8988T (cell line): ENCODE results near the gene SEMA3F.
A peak's percentile ranks its signal among the peaks of the same experiment; 100 is the strongest.
"Not testable (repeated sequence)": the region's sequence is repeated elsewhere in the genome, so short reads cannot be mapped to it uniquely, and the experiment has no call there.

Source experiments
- DNase-seq: peaks from one replicate; pipeline ENCODE4 v3.0.0; 2011

The SEMA3F gene

DNA sequence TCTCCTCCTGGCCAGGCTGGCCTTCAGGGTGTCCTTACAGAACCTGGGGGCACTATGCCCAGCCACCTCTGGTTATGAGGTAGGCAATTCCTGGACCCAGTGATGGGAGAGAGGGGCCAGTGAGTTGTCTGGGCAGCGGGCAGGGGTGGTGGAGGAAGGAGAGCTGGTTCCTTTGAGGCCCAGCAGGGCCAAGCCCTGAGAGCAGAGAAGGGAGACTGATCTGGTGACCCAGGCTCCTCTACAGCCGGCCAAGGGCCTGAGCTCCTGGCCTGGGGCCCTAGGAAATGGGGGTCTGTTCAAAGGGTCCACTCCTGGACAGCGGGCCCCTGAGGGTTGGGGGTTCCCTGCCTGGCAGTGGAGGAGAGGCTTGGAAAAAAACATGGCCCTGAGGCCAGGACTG lies 57.8 kb downstream of the SEMA3F start:
- DNase-seq, result no peak

DNA sequence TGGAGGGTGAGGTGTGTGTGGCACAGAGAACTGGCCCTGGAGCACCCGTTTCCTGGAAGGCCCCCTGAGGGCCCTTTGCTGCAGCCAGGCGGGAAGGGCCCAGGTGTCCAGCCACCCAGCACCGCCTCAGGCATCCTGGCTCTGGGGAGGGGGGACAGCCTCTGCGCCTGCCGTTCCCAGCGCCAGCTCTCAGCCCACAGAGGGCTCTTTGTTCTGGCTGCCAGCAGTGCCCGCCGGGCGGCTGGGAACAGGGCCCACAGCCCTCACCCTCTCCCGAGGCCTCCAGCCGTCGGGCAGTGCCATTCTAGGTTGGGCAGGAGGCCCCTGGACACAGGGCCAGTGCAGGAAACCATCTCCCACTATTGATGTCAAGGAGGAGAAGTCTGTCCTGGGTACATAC lies 58.2 kb downstream of the SEMA3F start:
- DNase-seq, result no peak

DNA sequence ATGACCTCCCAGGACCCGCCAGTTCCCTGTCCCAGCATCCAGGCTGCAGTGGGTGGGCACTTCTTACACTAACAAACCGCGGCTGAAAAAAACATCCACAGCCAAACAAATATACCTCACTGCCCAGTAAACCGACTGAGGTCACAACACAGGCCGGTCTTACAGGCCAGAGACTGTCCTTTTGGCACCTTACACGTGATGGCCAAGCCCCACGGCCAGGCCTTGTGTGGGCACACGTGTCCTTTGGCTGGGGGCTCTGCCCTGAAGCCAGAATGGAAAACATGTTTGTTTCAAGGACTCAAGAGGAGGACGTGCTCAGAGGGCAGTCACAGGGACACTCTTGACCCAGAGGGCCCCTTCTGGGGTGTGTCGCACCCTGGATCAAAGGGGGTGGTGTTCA lies 59.7 kb downstream of the SEMA3F start:
- DNase-seq, result no peak

DNA sequence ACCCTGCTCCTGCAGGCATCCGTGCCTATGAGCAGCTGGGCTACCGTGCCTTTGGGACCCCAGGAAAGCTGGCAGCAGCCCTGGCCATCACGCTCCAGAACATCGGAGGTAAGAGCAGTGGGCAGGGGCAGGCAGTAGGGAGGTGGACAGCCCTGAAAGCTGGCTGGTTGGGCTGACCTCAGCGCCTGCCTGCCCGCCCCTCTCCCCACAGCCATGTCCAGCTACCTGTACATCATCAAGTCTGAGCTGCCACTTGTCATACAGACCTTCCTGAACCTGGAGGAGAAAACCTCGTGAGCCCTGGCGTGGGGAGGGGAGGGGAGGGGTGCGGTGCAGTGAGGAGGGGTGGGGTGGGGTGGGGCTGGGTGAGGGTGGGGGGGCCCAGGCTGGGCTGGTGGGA lies 60.4 kb downstream of the SEMA3F start:
- no peak for DNase-seq

DNA sequence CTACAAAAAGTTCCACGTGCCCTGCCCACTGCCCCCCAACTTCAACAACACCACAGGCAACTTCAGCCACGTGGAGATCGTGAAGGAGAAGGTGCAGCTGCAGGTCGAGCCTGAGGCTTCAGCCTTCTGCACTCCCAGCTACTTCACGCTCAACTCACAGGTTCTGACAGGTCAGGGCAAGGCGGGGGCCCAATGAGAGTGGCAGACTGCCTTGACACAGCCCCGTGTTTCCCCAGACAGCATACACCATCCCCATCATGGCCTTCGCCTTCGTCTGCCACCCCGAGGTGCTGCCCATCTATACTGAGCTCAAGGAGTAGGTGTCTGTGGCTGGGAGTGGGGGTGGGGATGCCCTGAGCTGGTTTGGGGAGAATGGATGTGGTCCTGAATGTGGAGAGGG lies 62.6 kb downstream of the SEMA3F start:
- no peak for DNase-seq

DNA sequence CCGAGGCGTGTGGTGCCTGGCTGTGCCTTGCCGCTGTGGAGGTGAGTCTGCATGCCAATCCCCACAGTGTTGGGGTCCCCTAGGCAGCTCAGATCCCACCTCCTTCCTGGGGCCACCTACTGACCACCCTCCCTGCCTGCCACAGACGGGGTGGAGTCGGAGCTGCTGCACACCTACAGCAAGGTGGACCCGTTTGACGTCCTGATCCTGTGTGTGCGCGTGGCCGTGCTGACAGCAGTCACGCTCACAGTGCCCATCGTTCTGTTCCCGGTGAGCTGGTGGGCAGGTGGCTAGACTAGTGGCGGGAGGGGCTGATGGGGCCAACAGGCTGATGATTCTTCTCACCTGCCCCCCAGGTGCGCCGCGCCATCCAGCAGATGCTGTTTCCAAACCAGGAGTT lies 63.3 kb downstream of the SEMA3F start:
- DNase-seq, result no peak

DNA sequence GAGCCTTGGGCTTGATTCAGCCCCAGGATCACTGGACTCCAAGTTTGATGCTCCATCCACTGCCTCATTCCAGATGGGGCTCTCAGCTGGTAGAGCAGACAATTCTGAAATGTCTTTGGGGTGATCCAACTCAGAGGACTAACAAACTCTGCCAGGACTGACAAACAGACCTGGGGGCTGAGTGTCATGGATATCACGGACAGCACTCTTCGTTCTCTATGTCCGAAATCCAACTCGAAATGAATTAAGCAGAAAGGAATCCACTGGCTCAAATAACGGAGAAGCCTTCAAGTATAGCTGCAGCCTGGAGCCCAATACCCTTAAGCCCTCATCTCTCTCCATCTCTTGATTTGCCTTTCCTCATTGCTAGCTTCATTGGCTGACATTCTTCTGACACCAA lies 64.2 kb downstream of the SEMA3F start:
- no peak for DNase-seq

DNA sequence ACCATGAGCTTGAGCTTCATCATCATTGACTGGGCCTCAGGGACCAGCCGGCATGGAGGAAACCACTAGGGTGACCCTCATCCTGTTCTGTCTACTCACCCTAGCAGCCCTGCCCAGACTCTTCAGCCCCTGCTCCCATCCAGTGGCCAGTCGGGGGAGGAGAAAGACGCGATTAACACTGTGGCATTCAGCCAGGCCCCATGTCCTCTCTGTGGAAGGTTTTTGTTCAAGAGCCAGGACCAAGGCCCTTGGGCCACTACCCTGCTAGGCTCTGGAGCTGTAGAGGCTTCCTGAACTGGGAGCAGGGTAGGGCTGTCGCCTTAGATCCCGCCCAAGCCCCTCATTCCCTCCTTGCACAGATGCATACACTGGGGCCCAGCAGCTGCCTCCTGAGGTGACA lies 65.0 kb downstream of the SEMA3F start:
- DNase-seq, result no peak

DNA sequence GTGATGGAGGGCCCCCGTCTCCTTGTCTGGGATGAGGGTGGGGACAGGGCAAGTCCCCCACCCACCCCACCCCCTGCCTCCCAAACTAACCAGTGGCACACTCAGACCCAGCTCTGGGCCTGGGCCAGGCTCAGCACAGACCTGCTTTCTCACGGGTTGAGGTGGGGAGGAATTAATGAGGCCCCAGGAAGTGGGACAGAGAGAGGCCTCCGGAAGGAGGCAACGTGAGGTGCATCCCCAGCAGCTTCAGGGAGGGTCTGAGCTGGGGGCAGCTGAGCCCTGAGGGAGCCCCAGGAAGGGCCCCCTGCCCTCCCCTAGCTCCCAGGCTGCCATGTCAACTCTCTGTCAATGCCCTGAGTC lies 65.9 kb downstream of the SEMA3F start:
- DNase-seq, result no peak

DNA sequence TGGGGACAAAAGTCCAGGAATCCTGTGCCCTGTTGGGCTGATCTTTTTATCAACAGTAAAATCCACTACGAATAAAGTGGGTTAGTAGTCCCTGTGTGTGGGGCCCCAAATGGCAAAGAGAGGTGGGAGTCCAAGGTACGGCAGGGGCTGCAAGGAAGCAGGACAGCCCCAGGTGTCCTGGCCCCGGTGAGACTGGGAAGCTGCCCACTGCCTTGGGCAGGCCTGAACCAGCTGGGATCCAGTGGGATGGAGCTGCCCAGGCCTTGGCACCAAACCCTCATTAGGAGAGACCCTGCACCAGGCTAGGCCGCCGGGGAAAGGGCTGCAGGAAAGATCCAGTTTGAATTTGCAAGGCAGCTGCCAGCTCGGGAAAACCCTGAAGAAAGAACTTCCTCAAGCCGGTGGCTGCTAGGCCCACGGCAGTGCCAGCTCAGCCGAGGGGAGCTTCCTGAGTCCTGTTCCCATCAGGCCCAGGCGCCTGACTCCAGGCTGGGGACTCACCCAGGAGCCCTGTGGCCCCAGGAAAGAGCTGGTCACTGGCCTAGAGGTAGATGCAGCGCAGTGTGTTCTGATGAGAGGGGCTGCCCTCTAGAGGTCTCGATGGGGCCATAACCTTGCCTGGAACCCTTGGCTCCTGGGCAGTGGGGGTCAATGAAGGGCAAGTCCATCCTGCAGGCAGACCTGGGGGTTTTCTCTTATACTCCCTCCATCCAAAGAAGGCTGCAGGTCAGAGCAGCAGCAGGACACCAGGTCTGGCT lies 66.5 kb downstream of the SEMA3F start:
- DNase-seq, result no peak

DNA sequence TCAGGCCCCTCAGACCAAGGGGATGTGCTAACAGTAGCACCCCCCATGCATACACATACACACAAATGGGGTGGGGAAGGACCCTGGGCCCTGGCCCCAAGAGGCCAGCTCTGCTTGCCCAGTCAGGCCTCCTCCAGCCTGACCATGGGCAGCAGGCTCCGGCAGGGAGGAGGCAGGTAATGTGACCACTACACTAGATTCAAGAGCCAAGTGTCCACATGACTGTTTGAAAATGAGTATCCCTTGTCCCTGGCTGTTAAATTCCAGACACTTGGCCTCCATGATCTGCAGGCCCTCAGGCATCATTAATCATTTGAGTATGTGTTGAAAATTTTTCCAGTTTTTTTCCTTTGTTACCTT lies 67.0 kb downstream of the SEMA3F start:
- DNase-seq, result no peak

DNA sequence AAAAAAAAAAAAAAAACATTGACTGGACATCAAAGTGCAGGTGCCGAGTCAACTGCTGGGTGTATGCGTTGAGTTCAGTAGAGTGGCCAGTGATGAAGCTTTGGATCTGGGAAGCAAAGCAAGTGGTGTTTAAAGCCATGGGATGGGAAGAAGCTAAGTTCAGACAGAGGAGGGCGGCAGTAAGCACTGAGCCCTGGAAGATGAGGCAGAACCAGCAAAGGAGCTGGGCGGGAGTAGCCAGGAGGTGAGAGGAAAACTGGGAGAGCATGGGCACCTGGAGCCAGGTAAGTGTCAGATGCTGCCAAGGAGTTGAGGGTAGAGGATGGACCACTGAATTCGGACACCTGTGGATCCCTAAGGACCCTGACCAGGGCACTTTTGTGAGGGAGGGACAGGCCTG lies 69.5 kb downstream of the SEMA3F start:
- DNase-seq, result no peak

DNA sequence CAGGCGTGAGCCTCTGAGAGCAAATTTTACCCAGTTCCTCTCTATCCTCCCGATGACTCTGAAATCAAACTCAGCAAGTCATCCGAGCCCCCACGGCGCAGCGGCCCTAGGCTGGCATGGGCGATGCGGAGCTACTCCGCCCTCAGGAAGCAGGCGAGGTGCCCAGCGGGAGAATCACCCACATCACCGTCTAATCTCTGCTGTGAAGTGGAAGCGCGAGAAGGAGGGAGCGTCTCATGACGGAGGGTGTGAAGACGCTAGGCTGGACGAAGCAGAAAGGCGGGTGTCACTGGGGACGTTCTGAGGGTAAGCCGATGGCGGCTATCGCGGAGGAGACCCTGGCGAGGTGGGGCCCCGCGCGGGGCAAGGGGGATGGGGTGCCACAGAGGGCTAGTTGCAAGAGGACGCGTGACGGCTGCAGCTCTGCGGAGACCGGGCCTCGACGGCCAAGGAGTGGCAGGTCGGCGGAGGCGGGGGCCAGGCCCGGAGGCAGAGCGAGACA lies 71.8 kb downstream of the SEMA3F start:
- DNase-seq, result peak; percentile 70

DNA sequence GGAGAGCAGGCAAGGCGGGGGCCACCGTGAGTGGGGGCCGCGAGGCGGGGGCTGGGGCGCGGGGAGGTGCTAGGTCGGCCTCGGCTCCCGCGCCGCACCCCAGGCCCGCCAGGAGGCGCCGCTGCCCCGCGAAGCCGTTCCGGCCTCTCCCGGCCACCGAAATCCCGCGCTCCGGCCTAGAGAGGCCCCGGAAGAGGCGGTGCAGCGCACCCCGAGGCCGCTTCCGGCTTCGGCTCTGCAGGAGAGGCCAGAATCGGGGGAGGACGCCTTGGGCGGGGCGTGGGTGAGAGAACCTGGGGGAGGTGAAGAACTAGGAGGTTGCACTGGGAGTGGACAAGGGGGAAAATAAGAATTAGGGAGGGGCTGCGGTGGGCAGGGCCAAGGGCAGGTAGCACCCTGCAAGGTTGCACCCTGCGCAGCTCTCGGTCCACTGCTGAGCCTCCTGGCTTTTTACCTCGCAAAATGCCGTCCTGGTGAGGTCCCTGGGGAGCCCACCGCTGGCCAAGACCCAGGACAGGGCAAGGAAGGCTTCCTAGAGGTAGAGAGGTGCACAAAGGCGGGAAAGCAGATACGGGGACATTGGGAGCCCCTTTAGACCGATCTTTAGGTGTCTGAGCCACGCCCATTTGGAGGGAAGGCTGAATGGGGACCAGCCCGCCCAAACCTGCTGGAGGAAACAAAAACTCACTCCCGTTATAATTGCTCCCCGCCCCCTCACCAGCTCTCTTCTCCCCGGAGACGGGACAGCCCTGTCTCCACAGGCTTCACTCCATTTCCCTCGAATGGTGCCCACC lies 72.5 kb downstream of the SEMA3F start:
- DNase-seq, result peak; percentile 98

DNA sequence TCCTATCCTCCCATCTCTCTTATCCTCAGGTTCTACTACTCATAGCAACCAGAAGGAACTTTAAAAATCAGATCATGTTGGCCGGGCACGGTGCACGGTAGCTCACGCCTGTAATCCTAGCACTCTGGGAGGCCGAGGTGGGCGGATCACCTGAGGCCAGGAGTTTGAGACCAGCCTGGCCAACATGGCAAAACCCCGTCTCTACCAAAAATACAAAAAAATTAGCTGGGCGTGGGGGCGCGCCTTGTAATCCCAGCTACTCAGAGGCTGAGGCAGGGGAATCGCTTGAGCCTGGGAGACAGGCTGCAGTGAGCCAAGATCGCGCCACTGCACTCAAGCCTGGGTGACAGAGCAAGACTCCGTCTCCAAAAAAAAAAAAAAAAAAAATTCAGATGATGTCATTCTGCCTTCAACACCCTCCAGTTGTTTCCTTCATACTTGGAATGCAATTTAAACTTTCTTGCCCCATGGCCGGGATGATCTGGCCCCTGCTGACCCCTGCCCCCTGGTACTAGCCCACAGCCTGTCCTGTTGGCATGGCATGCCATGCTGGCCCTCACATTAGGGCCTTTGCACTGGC lies 73.2 kb downstream of the SEMA3F start:
- DNase-seq, result not testable (repeated sequence)

DNA sequence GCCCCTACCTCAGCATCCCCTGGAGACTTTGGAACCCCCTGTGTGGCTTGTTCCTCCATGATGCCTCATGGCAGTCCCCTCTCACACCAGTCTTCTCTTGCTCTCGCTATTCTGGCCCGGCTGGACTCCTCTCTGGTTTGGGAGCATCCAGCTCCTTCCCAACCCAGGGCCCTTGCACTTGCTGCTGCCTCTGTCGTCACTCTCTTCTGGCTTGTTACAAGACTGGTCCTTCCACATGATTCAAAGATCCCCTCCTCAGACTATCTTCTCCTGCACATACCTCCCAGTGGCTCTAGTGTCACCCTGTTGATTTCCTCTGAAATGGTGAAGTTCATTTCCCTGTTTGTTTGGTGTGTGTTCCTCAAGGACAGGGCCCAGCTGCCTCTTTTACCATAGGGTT lies 74.4 kb downstream of the SEMA3F start:
- no peak for DNase-seq

DNA sequence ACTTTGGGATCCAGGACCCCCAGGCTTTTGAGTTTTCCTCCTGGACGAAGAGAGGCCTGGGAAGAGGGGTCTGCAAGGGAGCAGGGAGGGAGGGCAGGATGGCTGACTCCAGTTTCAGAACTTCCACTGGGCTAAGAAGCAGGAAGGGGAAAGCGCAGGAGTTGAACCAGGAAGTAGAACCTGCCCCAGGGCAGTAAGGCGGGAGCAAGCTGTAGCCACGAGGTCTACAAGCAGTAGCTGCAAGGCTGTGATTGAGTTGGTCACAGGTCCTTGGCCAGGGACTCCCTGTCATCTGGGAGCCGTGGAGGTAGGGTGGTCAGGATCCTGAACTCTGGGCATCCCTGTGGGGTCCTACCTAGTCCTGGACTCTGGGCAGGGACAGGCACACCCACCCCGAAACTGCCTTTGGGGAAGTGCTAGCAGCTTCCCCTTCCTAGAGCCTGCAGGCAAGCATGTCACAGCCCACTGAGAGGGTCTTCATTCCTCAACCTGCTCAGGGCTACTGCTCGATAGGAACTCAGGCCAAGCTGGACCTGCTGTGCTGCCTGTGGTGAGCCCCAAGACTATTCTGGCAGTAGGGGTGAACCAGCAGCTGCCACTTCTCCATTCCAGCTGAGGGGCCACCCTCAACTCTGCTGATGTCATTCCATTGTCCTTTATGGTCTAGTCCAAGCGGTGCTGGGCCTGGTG lies 75.1 kb downstream of the SEMA3F start:
- no peak for DNase-seq

DNA sequence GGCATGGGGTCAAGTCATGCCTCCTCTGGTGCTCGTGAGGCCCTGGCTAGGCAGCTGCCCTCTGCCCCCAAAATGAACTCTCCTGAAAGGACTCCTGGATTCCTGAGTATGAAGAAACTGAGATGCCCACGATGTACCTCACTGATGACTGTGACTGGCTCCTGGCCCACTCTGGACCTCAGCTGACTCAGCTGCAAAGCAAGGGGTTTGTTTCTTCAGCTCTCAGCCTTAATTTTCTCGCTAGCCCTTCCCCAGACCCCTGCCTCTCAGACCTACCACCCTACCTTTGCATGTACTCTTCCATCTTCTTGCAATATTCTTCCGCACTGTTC lies 75.6 kb downstream of the SEMA3F start:
- no peak for DNase-seq

DNA sequence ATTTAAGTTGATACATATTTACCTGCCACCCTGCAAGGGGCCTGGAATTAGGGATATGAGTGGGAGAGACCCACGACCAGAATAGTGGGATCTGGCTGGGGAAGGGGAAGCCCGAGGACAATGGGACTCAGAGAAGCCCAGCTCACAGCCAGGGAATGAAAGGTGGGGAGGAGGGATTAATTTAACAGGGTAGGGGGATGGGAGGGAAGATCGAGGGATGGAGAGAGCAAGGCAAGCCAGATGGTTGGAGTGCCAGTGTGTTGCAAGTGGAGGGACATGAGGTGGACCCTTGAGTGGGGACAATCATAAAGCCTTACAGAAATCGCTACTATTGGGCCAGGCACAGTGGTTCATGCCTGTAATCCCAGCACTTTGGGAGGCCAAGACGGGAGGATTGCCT lies 76.5 kb downstream of the SEMA3F start:
- DNase-seq, result no peak

DNA sequence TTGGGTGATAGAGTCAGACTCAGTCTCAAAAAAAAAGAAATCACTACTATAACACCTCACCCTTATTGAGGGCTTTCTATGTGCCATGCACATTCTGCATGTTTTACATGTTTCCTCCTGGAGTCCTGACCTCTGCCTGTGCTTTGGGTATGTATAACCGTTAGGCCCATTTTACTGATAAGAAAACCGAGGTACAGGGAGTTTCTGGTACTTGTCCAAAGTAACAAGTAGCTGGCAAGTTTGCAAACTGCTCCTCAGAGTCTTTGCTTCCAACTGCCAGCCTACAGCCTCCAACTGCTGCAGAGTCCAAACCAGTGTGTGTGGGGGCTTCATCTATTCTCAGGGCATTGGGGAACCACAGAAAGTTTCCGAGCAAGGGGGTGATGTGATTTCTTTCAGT lies 77.2 kb downstream of the SEMA3F start:
- DNase-seq, result no peak

DNA sequence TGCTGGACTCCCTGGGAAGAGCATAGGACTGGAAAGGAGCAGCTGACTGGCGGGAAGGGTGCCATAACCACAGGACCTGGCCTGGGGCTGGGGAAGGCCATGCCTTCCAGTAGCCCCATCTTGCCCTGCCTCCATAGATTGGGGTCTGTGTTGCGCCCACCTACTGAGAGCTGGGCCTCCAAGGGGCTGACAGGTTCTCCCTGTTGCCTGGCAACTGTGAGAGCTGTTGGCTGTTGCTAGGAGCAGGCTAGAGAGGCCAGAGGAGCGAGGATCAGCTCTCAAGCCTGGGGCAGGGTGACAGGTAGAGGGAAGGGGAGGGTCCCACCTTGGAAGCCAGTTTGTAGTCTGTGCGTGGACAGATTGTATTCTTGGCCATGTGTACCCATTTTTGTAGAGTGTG lies 78.1 kb downstream of the SEMA3F start:
- no peak for DNase-seq

DNA sequence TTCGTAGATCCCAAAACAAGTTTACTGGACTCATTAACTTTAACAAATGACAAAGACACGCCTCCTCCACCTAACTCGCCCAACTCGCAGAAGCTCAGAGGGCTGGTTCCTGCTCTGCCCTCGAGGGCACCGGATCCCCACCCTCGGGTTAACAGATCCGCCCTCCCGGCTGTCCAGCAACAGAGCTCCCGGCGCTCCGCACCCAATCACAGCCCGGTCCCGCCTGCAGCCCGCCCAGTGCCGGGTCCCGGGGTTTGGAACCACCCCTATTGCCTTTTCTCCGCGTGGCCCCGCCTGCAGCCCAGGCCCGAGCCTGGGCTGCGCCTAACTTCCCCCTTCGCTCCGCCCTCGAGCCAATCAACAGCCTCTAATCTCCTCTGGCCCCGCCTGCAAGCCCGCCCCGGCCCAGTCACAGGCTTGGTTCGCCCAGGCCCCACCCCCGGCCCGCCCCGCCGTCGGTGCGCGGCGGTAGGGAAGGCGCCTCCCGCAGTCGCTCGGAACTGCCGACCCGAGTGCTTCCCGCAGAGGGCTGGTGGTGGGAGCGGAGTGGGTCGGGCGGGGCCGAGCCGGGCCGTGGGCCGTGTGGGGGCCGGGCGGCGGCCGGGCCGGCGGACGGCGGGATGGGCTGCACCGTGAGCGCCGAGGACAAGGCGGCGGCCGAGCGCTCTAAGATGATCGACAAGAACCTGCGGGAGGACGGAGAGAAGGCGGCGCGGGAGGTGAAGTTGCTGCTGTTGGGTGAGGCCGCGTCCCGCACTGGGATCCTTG lies 80.8 kb downstream of the SEMA3F start, which contains the start of gene GNAI2:
Gene GNAI2, plus strand, starts transcription at position 489 of the 768 bp plus-strand sequence. Its CDS starts 132 bp downstream, at position 621.
- DNase-seq, result peak; percentile 100
